ENCODE results near the gene TBC1D7.

DNA sequence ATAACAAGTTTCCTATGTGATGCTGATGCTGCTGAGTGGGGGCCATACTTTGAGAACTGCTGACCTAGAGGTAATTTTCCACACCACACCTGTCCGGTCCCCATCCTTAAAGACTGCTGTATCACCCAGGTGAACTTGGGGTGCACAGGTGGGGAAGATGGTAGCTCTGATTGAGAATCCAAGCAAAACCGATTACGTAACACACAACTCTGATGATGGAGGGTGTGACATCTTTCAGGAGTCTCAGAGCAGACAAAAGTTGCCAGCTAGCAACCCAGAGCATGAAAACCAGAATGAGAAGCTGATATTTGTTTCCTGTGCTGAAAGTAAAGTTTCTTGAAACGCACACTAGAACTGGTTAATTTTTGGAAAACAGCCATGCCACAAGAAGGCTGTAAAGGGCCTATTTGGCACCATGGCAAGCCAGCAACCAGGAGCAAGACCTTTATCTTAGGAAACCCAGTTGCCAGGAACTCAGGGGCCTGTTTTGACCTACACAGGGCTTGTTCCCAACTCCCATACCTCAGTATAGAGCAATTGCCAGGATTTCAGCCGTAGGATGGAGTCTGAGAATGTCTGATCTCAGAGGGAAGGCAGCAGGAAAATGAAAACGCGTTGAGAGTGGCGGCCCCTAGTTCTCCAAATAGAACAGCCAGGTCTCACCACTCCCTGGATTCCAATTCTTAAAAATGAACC lies 21.6 kb upstream of the TBC1D7 start:
- TF ChIP-seq, protein P1, sequence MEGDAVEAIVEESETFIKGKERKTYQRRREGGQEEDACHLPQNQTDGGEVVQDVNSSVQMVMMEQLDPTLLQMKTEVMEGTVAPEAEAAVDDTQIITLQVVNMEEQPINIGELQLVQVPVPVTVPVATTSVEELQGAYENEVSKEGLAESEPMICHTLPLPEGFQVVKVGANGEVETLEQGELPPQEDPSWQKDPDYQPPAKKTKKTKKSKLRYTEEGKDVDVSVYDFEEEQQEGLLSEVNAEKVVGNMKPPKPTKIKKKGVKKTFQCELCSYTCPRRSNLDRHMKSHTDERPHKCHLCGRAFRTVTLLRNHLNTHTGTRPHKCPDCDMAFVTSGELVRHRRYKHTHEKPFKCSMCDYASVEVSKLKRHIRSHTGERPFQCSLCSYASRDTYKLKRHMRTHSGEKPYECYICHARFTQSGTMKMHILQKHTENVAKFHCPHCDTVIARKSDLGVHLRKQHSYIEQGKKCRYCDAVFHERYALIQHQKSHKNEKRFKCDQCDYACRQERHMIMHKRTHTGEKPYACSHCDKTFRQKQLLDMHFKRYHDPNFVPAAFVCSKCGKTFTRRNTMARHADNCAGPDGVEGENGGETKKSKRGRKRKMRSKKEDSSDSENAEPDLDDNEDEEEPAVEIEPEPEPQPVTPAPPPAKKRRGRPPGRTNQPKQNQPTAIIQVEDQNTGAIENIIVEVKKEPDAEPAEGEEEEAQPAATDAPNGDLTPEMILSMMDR (conservative IDR thresholded peaks at IDR 0.05; ENCODE audit: low read depth, low read length): no peak
- no peak for TF ChIP-seq POLR2A (IDR thresholded peaks at IDR 0.05; ENCODE audit: low read depth, low read length)
